Measurements from ENCODE around the gene STKLD1. TPM values are rescaled to one million over a fixed set of nuclear protein-coding genes. Genes with fewer than 3 reads are reported as not detected.
A peak's percentile ranks its signal among the peaks of the same experiment; 100 is the strongest.
"Not testable (repeated sequence)": the region's sequence is repeated elsewhere in the genome, so short reads cannot be mapped to it uniquely, and the experiment has no call there.

Gene STKLD1
- 1.3 TPM in 1 of 2 replicates, not detected in the other for total RNA-seq

DNA sequence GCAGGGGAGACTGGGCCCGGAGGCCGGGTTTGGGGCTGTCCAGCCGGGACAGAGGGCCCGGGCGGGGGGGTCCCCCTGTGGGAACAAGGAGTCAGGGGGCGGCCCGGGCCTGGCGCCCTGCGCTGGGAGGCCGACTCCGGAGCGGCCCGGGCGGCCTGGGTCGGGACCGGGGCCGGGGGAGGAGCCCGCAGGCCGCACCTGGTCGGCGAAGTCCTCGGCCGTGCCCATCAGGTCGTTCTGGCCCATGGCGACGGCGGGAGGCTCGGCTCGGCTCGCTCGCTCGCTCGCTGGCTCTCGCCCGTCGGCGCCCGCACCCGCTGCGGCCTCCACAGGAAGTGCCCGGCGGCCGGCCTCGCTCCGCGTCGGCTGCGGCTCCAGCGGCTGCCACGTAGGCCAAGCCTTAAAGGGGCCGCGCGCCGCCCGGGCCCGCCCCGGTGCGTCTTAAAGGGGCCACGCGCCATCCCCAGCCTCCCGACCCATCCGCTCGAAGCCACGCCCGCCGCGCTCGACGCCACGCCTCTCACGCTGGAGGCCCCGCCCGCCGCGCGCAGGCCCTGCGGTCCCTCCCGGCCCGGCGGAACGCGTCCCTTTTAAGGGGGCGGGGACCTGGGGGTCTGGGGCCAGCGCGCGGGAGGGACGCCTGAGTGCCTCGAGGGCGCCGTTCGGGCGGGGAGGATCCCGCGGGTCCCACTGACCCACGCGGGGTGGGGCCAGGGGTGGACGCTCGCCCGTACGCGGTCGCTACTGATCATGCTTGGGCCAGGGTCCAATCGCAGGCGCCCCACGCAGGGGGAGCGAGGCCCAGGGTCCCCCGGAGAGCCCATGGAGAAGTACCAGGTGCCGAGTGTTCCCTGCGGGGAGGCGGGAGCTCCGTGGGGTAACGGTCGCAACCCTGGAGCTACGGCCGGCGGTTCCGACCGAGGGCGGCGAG lies at the start of gene STKLD1, which contains the start of gene SURF4:
Gene STKLD1, plus strand, starts transcription at position 643 of the 931 bp plus-strand sequence. Its CDS starts 108 bp downstream, at position 751.
Gene SURF4, minus strand, starts transcription at position 337 of the 931 bp plus-strand sequence. Its CDS starts 91 bp downstream, at position 246.
- peak; percentile 36 for DNase-seq (ENCODE audit: low read depth)
- peak within 1 kb of the TSS; percentile 97 for H3K4me3 ChIP-seq (ENCODE audit: low read depth, low read length)
- no peak for TF ChIP-seq CTCF (conservative IDR thresholded peaks at IDR 0.05; ENCODE audit: low read depth, low read length)

- not testable (repeated sequence) for H3K4me3 ChIP-seq (ENCODE audit: low read depth, low read length)
Measured at GRCh38 chr9:133327021-133327420, 49.1 kb upstream of the STKLD1 start.

DNA sequence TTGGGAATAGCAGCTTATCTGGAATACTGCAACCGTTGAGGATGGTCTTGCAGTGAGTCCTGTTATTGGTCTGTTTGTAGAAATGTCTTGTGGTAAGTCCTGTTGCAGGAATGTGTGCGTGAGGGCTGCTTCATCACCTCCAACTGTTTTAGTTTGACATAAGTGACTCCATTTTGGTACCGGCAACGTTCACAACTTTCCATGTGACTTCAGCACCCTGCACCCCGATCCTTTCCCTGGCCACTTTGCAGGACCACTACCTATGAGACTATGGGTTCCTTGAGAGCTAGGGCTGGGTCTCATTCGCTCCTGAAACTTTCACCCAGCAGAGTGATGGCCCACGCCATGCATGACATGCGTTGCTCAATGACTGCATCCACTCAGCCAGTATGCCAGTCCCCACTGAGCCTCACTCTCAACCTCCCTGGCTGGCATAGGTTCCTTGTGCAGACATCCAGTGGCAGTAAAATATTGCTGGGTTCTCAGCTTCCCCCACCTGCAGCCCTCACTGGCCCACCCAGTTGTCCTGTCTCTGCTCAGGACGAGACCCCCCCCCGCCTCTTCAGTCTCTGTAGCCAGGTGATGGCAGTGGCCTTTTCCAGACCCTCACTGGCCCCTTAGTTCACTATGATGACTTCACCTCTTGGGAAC lies 48.2 kb upstream of the STKLD1 start:
- DNase-seq (ENCODE audit: low read depth): no peak
- no peak overlapping the region for H3K4me3 ChIP-seq (ENCODE audit: low read depth, low read length)
- TF ChIP-seq CTCF (conservative IDR thresholded peaks at IDR 0.05; ENCODE audit: low read depth, low read length): no peak

More at GRCh38 chr9:133327021-133327420, 49.1 kb upstream of the STKLD1 start:
- not testable (repeated sequence) for DNase-seq (ENCODE audit: low read depth)

DNA sequence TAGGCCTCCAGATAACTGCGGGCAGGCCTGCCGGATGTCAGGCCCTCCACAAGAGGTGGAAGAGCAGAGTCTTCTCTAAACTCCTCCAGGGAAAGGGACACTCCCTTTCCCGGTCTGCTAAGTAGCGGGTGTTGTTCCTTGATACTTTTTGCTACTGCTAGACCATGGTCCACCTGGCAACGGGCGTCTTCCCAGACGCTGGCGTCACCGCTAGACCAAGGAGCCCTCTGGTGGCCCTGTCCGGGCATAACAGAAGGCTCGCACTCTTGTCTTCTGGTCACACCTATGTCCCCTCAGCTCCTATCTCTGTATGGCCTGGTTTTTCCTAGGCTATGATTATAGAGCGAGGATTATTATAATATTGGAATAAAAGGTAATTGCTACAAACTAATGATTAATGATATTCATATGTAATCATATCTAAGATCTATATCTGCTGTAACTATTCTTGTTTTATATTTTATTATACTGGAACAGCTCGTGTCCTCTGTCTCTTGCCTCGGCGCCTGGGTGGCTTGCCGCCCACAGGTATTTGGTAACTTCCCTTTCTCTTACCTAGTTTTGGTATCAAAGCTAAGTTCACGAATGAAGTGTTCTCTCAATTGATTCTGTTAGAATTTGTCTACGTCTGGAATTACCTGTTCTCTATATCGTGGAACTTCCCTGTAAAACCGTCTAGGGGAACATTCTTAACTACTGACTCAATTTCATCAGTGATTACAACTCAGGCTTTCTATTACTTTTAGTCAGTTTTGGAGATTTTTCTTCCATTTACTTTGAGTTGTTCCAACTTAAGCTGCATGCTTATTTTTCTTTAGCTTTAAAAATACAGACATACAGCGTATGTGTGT lies 46.6 kb upstream of the STKLD1 start:
- not testable (repeated sequence) for DNase-seq (ENCODE audit: low read depth)
- TF ChIP-seq CTCF (conservative IDR thresholded peaks at IDR 0.05; ENCODE audit: low read depth, low read length): peak; percentile 62

DNA sequence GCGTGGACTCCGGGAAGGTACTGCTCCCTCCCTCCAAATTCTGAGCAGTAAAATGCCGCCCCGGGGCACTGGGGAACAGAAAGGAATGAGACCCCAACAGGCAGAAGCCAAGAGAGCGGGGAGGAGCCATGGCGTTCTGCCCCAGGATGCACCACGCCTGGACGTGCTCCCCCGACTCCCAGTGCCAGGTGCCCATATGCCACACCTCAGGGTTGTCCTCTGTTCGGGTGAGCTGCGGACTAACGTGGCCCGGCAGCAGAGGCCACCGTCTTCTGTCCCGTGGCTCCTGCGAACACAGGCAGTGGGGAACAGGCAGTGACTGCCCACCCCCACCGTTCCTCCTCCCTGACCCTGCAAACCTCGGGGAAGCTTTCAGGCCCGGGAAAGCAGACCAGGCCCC lies 44.9 kb upstream of the STKLD1 start:
- no peak overlapping the region for H3K4me3 ChIP-seq (ENCODE audit: low read depth, low read length)
- no peak for DNase-seq (ENCODE audit: low read depth)
- TF ChIP-seq CTCF (conservative IDR thresholded peaks at IDR 0.05; ENCODE audit: low read depth, low read length): no peak

More for the DNA sequence above, 46.6 kb upstream of the STKLD1 start:
- H3K4me3 ChIP-seq (ENCODE audit: low read depth, low read length): not testable (repeated sequence)

DNA sequence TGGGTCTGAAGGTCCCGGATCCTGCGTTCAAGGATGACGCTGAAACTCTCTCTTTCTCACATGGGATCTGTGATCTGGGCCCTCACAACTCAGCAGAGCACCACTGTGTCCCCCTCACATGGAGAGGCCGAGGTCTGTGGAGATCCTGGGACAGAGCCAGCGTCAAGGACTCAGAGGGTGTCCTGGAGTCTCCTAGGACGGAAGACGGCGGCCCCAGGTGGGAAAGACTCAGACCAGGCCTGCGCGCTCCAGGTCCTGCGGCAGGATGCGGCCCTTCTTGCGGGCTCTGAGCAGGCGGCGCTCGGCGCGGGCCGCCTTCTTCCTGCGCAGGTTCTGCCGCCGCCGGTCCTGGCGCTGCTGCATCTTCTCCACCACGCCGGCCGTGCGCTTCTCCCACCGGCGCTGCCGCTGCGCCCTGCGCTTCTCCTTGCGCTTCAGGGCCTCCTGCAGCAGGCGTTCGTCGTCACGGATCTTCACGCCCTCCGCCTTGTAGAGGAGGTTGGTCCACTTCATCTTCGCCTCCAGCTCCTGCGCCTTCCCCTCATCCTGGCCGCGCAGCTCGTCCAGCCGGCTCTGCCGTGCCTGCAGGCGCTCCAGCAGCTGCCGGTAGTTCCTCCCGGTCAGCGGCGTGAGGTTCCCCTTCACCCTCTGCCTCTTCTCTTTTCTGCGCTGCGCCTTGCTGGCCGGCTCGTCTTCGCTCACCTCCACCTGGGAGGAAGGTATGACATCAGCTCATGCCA lies 44.4 kb upstream of the STKLD1 start:
- DNase-seq (ENCODE audit: low read depth): no peak
- H3K4me3 ChIP-seq (ENCODE audit: low read depth, low read length): no peak overlapping the region
- no peak for TF ChIP-seq CTCF (conservative IDR thresholded peaks at IDR 0.05; ENCODE audit: low read depth, low read length)

All from epithelial cell of proximal tubule (primary cell).